HepG2 (cell line): ENCODE results near the gene CEACAM16. TPM values are rescaled to one million over a fixed set of nuclear protein-coding genes. Genes with fewer than 3 reads are reported as not detected.
"Not testable (repeated sequence)": the region's sequence is repeated elsewhere in the genome, so short reads cannot be mapped to it uniquely, and the experiment has no call there.

ENCODE experiments used
- ATAC-seq: fragments of 200-7000 bp; cut with Tn5 transposase; 3 replicates; pipeline ENCODE4 v1.9.1; 2020; ENCODE audit warnings: mild to moderate bottlenecking, moderate library complexity
- BruUV-seq: library from RNA; stranded (reverse); fragments of 400-500 nt; replicated peaks from 2 replicates; lab custom pipeline; 2021; lab: Mats Ljungman, UMichigan
- CTCF ChIA-PET: fragments of 300-600 bp; formaldehyde crosslinking; extraction: SDS; loops from one replicate; lab custom pipeline; 2021; ENCODE audit warnings: low total read pairs, inconsistent platforms, low intra/inter-chr PET ratio; lab: Yijun Ruan, JAX
- POLR2A ChIA-PET: fragments of 350-600 bp; sonication (Branson Sonifier 250); formaldehyde crosslinking; loops from one replicate; lab custom pipeline; 2020; ENCODE audit warnings: antibody characterized with exemption, inconsistent platforms; lab: Yijun Ruan, JAX
- DNase-seq: peaks from one replicate; pipeline ENCODE4 v3.0.0-alpha.2; 2015; ENCODE audit warnings: low spot score
- FAIRE-seq: peaks from 3 replicates; lab custom pipeline; 2011; peaks lifted over from hg19 to GRCh38; lab: Jason Lieb, UNC
- H2AFZ ChIP-seq: one replicate; pipeline ENCODE4 v1.6.1; 2011; ENCODE audit warnings: low read length, inconsistent platforms
- H3K27ac ChIP-seq: fragments of 300-600 bp; 3 replicates; pipeline ENCODE4 v1.8.0; 2011; ENCODE audit warnings: mixed run types, mild to moderate bottlenecking, mixed read lengths, low read length, inconsistent platforms; ENCODE audit not compliant: insufficient read depth; ENCODE audit errors: extremely low read length
- H3K27me3 ChIP-seq, 2 experiments: fragments of 200-600 bp in 1 of 2; 2 replicates in 1 of 2; 3 replicates in 1 of 2; pipeline versions ENCODE4 v1.6.0 to v1.8.0; 2011; ENCODE audit warnings: low read length in 2 of 2, mild to moderate bottlenecking in 2 of 2, moderate library complexity in 2 of 2, inconsistent platforms in 1 of 2; ENCODE audit not compliant: insufficient read depth in 2 of 2, control insufficient read depth in 1 of 2
- H3K36me3 ChIP-seq, 2 experiments: fragments of 200-600 bp in 1 of 2; replicated peaks in 1 of 2; 2 replicates in 1 of 2; 3 replicates in 1 of 2; pipeline versions ENCODE4 v1.5.1 to v1.8.0; 2011; ENCODE audit warnings: low read length in 2 of 2, inconsistent platforms in 1 of 2; ENCODE audit not compliant: insufficient read depth in 2 of 2, control insufficient read depth in 1 of 2
- H3K4me1 ChIP-seq: 2 replicates; pipeline ENCODE4 v1.5.1; 2012; ENCODE audit warnings: low read length, inconsistent platforms; ENCODE audit not compliant: insufficient read depth
- H3K4me2 ChIP-seq: 2 replicates; pipeline ENCODE4 v1.6.0; 2011; ENCODE audit warnings: low read depth, low read length, inconsistent platforms
- H3K4me3 ChIP-seq, 3 experiments: fragments of 200-600 bp in 1 of 3; sonication (generic), shearing (Covaris generic) in 1 of 3; replicated peaks in 1 of 3; 2 replicates each; pipeline ENCODE4 v1.5.1; 2011 to 2016; ENCODE audit warnings: low read length in 3 of 3, inconsistent platforms in 2 of 3, low read depth in 2 of 3, mild to moderate bottlenecking in 2 of 3, control low read depth in 1 of 3, mixed read lengths in 1 of 3; ENCODE audit not compliant: insufficient read depth in 1 of 3
- H3K79me2 ChIP-seq: one replicate; pipeline ENCODE4 v1.6.1; 2011; ENCODE audit warnings: low read length, inconsistent platforms; ENCODE audit not compliant: insufficient read depth
- H3K9ac ChIP-seq: 2 replicates; pipeline ENCODE4 v1.6.0; 2011; ENCODE audit warnings: mild to moderate bottlenecking, low read depth, low read length, inconsistent platforms; ENCODE audit not compliant: insufficient read depth
- H3K9me3 ChIP-seq: 2 replicates; pipeline ENCODE4 v1.5.1; 2012; ENCODE audit warnings: mild to moderate bottlenecking, low read length
- H4K20me1 ChIP-seq: 2 replicates; pipeline ENCODE4 v1.6.0; 2011; ENCODE audit warnings: inconsistent platforms, mild to moderate bottlenecking, low read length, moderate library complexity; ENCODE audit not compliant: insufficient read depth
- ZNF326 ChIP-seq: sonication (generic); formaldehyde crosslinking; IDR thresholded peaks from 2 replicates; pipeline ENCODE4 v1.4.0; 2020; ENCODE audit warnings: missing genetic modification reagents, borderline replicate concordance
- ZSCAN22 ChIP-seq: sonication (generic); formaldehyde crosslinking; IDR thresholded peaks from 2 replicates; pipeline ENCODE4 v1.4.0; 2020; ENCODE audit warnings: mild to moderate bottlenecking, missing genetic modification reagents
- WGBS: methylation state at CpG from one replicate; pipeline ENCODE4 v1.1.6; 2017; ENCODE audit warnings: low lambda C conversion rate; 5-methylcytosine and 5-hydroxymethylcytosine counted together
- in situ Hi-C: cut with HindIII; loops from 2 replicates; pipeline ENCODE4 v1.10.0; 2017; ENCODE audit warnings: low pct_unique_long_range_greater_than_20kb; ENCODE audit not compliant: extremely low pct_ligation_motif_present
- intact Hi-C: fragments of 100-400 bp; cut with micrococcal nuclease; formaldehyde crosslinking; loops from one replicate; pipeline ENCODE4 v1.10.0; 2022; ENCODE audit not compliant: unreplicated experiment
- polyA plus RNA-seq, 8 experiments: library from polyadenylated mRNA; depleted of rRNA in 3 of 8; stranded (reverse) in 7 of 8; unstranded in 1 of 8; fragments of >200 nt; fragmentation: Illumina TruSeq in 4 of 8; extraction: Trizol in 4 of 8; gene quantifications; 2 replicates each; pipeline versions ENCODE4 v1.2.1 to v1.2.3, GENCODE V29; 2011 to 2016; ENCODE audit warnings: low read depth in 4 of 8, missing spikeins in 1 of 8, mixed read lengths in 1 of 8; ENCODE audit not compliant: insufficient read depth in 1 of 8
- total RNA-seq, 5 experiments: library from RNA; depleted of rRNA; stranded (reverse); fragments of >200 nt; fragmentation: Illumina TruSeq; extraction: Trizol; gene quantifications; 2 replicates each; pipeline ENCODE4 v1.2.3, GENCODE V29; 2016; ENCODE audit warnings: low read depth in 1 of 5
- TF ChIP-seq, protein P1 (sequence below): IDR thresholded peaks from 2 replicates; pipeline ENCODE4 v1.6.1; 2018; ENCODE audit warnings: missing genetic modification reagents

Gene CEACAM16
- total and polyA plus RNA-seq, 2 of the 13 experiments (the other 11 are each of a cell fraction or from before 2014, with no cell fraction given) = not detected

DNA sequence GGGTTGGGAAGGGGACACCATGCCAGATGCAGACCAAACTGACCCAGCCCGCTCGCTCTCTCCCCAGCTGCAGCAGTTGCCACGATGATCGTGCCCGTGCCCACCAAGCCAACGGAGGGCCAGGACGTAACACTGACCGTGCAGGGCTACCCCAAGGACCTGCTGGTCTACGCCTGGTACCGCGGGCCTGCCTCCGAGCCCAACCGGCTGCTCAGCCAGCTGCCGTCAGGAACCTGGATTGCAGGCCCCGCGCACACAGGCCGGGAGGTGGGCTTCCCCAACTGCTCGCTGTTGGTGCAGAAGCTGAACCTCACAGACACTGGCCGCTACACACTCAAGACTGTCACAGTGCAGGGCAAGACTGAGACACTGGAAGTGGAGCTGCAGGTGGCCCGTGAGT lies 8.8 kb downstream of the CEACAM16 start (continued):
- 0 out of 2 replicates have a peak, but pooled peaks have one; percentile 13 for TF ChIP-seq ZNF326 (CRISPR knock-in tag)

DNA sequence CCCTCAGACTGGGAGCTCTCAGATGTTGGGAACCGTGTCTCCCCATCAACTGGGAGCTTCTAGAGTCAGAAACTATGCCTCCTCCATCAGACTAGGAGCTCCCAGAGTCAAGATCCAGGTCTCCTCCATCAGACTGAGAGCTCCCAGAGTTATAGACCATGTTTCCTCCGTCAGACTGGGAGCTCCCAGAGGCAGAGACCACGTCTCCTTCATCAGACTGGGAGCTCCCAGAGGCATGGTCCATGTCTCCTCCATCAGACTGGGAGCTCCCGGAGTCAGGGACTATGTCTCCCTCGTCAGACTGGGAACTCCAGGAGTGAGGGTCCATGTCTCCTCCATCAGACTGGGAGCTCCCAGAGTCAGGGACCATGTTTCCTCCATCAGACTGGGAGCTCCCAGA lies 10.0 kb downstream of the CEACAM16 start:
- intact Hi-C loops (no loop called here), in situ Hi-C loops (no loop called here)
- Histone ChIP-seq H3K4me3 (no peak overlapping the region), H4K20me1 (no peaks in the 10 kb centered on the region; the same call in 1 of the 2 replicates), H3K27me3 (no peaks in the 10 kb centered on the region), H3K4me2 (no peak overlapping the region), H3K27ac (no peak overlapping the region), H2AFZ (no peak overlapping the region), H3K9ac (no peak overlapping the region), H3K79me2 (no peaks in the 10 kb centered on the region), H3K4me1 (peaks cover 21% of the 10 kb centered on the region), H3K9me3 (no peaks in the 10 kb centered on the region), H3K36me3 (no peaks in the 10 kb centered on the region)
- no peak for DNase-seq
- WGBS = no CpG with 5 or more reads among the region's 5 CpGs
- no peak for ATAC-seq
- POLR2A ChIA-PET = interaction anchor here (2.1 to 2.7 kb wide), 2 partner anchors 9 to 14 kb away, joined by 7 to 11 read pairs; no protein-coding TSS in a partner anchor
- TF ChIP-seq, protein P1, sequence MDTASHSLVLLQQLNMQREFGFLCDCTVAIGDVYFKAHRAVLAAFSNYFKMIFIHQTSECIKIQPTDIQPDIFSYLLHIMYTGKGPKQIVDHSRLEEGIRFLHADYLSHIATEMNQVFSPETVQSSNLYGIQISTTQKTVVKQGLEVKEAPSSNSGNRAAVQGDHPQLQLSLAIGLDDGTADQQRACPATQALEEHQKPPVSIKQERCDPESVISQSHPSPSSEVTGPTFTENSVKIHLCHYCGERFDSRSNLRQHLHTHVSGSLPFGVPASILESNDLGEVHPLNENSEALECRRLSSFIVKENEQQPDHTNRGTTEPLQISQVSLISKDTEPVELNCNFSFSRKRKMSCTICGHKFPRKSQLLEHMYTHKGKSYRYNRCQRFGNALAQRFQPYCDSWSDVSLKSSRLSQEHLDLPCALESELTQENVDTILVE = no peak
- TF ChIP-seq ZSCAN22 = peak; percentile 95; the same call in 1 of the 2 replicates
- CTCF ChIA-PET = no interaction called here
- FAIRE-seq = no peak
- BruUV-seq = no TSS peak

DNA sequence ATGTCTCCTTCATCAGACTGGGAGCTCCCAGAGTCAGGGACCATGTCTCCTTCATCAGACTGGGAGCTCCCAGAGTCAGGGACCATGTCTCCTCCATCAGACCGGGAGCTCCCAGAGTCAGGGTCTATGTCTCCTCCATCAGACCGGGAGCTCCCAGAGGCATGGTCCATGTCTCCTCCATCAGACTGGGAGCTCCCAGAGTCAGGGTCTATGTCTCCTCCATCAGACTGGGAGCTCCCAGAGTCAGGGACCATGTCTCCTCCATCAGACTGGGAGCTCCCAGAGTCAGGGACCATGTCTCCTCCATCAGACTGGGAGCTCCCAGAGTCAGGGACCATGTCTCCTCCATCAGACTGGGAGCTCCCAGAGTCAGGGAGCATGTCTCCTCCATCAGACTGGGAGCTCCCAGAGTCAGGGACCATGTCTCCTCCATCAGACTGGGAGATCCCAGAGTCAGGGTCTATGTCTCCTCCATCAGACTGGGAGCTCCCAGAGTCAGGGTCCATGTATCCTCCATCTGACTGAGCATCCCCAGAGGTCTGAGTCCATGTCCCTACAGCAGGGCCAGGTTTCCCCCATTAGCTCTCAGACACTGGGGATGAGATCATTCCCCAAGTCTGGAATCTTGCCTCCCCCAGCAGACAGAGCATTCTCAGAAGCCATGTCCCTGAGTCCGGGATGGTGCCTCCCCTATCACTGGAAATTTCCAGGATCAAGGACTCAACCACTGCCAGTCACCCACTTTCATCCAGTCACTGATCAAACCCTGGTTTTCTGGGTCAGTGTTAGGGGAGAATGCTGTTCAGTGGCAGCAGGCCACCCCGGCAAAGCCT lies 10.7 kb downstream of the CEACAM16 start:
- H3K4me3 ChIP-seq, H3K27ac ChIP-seq, H3K9ac ChIP-seq, DNase-seq, BruUV-seq, H3K4me2 ChIP-seq, CTCF ChIA-PET, H3K9me3 ChIP-seq, H3K79me2 ChIP-seq: not testable (repeated sequence)
- POLR2A ChIA-PET = interaction anchor here (2.1 to 2.7 kb wide), 2 partner anchors 9 to 15 kb away, joined by 7 to 11 read pairs; no protein-coding TSS in a partner anchor
- WGBS = 58% methylated on average over 2 of the region's 4 CpGs
- peaks cover 21% of the 10 kb centered on the region for H3K4me1 ChIP-seq
- TF ChIP-seq ZSCAN22 = peak; percentile 97
- TF ChIP-seq, all 625 proteins: peak for 1; not testable (repeated sequence) for 624
- in situ Hi-C loops, FAIRE-seq, intact Hi-C loops, H3K27me3 ChIP-seq, H4K20me1 ChIP-seq, H3K36me3 ChIP-seq, ATAC-seq, H2AFZ ChIP-seq: not testable (repeated sequence)
